HFFc6 (cell line): ENCODE results near the gene OSBPL7. TPM values are rescaled to one million over a fixed set of nuclear protein-coding genes. Genes with fewer than 3 reads are reported as not detected.

Experiments used
- DNase-seq: peaks from one replicate; pipeline ENCODE4 v3.0.0-alpha.2; 2018
- H3K27ac Mint-ChIP-seq: 2 replicates; pipeline ENCODE4 v1.8.0; 2020; ENCODE audit warnings: mild to moderate bottlenecking, mixed read lengths
- H3K27me3 Mint-ChIP-seq: 2 replicates; pipeline ENCODE4 v1.8.0; 2021; ENCODE audit warnings: mild to moderate bottlenecking, moderate library complexity, mixed read lengths; ENCODE audit not compliant: insufficient read depth
- H3K36me3 Mint-ChIP-seq: 2 replicates; pipeline ENCODE4 v1.8.0; 2021; ENCODE audit warnings: low read depth, mixed read lengths
- H3K4me1 Mint-ChIP-seq: 2 replicates; pipeline ENCODE4 v1.8.0; 2020; ENCODE audit warnings: low read depth, mixed read lengths
- H3K4me3 Mint-ChIP-seq: 2 replicates; pipeline ENCODE4 v1.8.0; 2020; ENCODE audit warnings: mild to moderate bottlenecking, moderate library complexity, mixed read lengths
- H3K9me3 Mint-ChIP-seq: 2 replicates; pipeline ENCODE4 v1.8.0; 2020; ENCODE audit warnings: mild to moderate bottlenecking, mixed read lengths
- total RNA-seq, 6 experiments: library from RNA; stranded (reverse); fragmentation: NEBNext Ultra II Directional; extraction: Animal tissue kit (Norgen Biotek cat#: 25700); gene quantifications; 2 replicates in 1 of 6; 3 replicates in 5 of 6; pipeline ENCODE4 v1.2.3, GENCODE V29; 2021
- TF ChIP-seq, protein P1 (sequence below): fragments of 200-600 bp; sonication (generic); IDR thresholded peaks from 2 replicates; pipeline ENCODE4 v1.5.0; 2021; ENCODE audit warnings: antibody characterized with exemption, mild to moderate bottlenecking

Gene OSBPL7
- total RNA-seq, 6 experiments from 2014 or later: 7.0 to 10.7 (median 9.2) TPM

GRCh38 chr17:47867813-47868533 is 46.4 kb upstream of the OSBPL7 start:
- H3K27ac Mint-ChIP-seq: no peak overlapping the region
- H3K4me3 Mint-ChIP-seq: no peak overlapping the region
- TF ChIP-seq, protein P1, sequence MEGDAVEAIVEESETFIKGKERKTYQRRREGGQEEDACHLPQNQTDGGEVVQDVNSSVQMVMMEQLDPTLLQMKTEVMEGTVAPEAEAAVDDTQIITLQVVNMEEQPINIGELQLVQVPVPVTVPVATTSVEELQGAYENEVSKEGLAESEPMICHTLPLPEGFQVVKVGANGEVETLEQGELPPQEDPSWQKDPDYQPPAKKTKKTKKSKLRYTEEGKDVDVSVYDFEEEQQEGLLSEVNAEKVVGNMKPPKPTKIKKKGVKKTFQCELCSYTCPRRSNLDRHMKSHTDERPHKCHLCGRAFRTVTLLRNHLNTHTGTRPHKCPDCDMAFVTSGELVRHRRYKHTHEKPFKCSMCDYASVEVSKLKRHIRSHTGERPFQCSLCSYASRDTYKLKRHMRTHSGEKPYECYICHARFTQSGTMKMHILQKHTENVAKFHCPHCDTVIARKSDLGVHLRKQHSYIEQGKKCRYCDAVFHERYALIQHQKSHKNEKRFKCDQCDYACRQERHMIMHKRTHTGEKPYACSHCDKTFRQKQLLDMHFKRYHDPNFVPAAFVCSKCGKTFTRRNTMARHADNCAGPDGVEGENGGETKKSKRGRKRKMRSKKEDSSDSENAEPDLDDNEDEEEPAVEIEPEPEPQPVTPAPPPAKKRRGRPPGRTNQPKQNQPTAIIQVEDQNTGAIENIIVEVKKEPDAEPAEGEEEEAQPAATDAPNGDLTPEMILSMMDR: no peak
- H3K36me3 Mint-ChIP-seq: peaks cover 5% of the 10 kb centered on the region
- H3K9me3 Mint-ChIP-seq: peaks cover 12% of the 10 kb centered on the region
- peaks cover 39% of the 10 kb centered on the region for H3K4me1 Mint-ChIP-seq
- no peak for DNase-seq
- H3K27me3 Mint-ChIP-seq: peaks cover 20% of the 10 kb centered on the region

DNA sequence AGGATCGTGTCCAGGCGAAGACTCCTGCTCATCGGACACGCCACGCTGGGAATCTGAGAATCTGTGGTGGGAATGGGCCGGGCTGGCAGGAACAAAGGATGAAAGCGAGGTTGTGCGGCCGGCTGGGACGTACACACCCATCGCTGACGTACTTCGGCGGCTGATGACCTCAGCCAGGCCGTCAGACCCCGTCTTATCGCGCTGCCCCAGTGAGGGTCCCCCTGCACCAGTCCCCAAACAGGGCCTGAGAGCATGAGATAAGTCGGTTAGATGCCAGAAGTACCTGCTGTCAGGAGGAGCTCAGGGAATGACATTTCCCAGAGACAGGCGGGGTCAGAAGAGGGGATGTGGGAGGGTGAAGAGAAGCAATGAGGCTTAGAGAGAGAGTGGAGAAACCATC is 45.3 kb upstream of the OSBPL7 start:
- peaks cover 12% of the 10 kb centered on the region for H3K9me3 Mint-ChIP-seq
- H3K4me1 Mint-ChIP-seq: peaks cover 47% of the 10 kb centered on the region
- no peak for DNase-seq
- no peak overlapping the region for H3K4me3 Mint-ChIP-seq
- peaks cover 5% of the 10 kb centered on the region for H3K36me3 Mint-ChIP-seq
- no peak overlapping the region for H3K27ac Mint-ChIP-seq
- TF ChIP-seq, protein P1: no peak
- peaks cover 13% of the 10 kb centered on the region for H3K27me3 Mint-ChIP-seq

- peak overlapping the region; percentile 39 for H3K4me3 Mint-ChIP-seq
- H3K36me3 Mint-ChIP-seq: peaks cover 5% of the 10 kb centered on the region
- H3K27ac Mint-ChIP-seq: peak overlapping the region; percentile 75
- DNase-seq: peak; percentile 43
- TF ChIP-seq, protein P1: no peak
- peaks cover 38% of the 10 kb centered on the region for H3K4me1 Mint-ChIP-seq
- H3K9me3 Mint-ChIP-seq: peaks cover 12% of the 10 kb centered on the region
- H3K27me3 Mint-ChIP-seq: peaks cover 5% of the 10 kb centered on the region
Observed at GRCh38 chr17:47864791-47865216, 43.2 kb upstream of the OSBPL7 start.

GRCh38 chr17:47862621-47863440 is 41.2 kb upstream of the OSBPL7 start:
- Mint-ChIP-seq H3K9me3 (peaks cover 12% of the 10 kb centered on the region), H3K27ac (peak overlapping the region; percentile 96), H3K4me1 (peaks cover 33% of the 10 kb centered on the region), H3K27me3 (peaks cover 4% of the 10 kb centered on the region), H3K36me3 (peaks cover 5% of the 10 kb centered on the region), H3K4me3 (peak overlapping the region; percentile 80)
- DNase-seq: peak; percentile 87
- TF ChIP-seq, protein P1: no peak

DNA sequence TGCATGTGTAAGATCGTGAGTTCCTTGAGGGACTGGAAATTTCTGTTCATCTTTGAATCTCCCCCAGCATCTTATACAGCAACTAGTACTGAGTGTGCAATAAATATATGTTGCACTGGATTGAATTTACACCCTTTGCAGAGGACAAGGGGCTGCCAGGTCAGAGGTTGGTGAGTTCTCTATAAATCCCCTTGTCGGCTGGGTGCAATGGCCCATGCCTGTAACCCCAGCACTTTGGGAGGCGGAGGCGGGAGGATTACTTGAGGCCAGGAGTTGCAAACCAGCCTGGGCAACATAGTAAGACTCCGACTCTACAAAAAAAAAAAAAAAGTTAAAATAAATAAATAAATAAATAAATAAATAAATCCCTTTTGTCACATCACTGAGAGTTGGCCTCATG is 38.8 kb upstream of the OSBPL7 start:
- Mint-ChIP-seq H3K27ac (no peak overlapping the region), H3K27me3 (peaks cover 8% of the 10 kb centered on the region), H3K9me3 (peaks cover 12% of the 10 kb centered on the region), H3K4me1 (peaks cover 39% of the 10 kb centered on the region), H3K4me3 (no peak overlapping the region), H3K36me3 (peaks cover 5% of the 10 kb centered on the region)
- no peak for DNase-seq
- TF ChIP-seq, protein P1: no peak
